ENCODE data around the gene MED7. TPM values are rescaled to one million over a fixed set of nuclear protein-coding genes. Genes with fewer than 3 reads are reported as not detected.

The MED7 gene, protein sequence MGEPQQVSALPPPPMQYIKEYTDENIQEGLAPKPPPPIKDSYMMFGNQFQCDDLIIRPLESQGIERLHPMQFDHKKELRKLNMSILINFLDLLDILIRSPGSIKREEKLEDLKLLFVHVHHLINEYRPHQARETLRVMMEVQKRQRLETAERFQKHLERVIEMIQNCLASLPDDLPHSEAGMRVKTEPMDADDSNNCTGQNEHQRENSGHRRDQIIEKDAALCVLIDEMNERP
- total RNA-seq (2012; rRNA removed) (8.6 and 13.9 TPM in 2 replicates), polyA plus RNA-seq (2012; rRNA removed) (7.3 and 9.0 TPM in 2 replicates), Bru-seq, nascent RNA (percentile 73 among the genes with signal in this experiment), BruChase-seq, experiment 1, labeled RNA remaining after a 6-hour chase (percentile 68 among the genes with signal in this experiment), BruChase-seq, experiment 2, labeled RNA remaining after a 2-hour chase (percentile 76 among the genes with signal in this experiment)
- 1.3 and 1.8 TPM in 2 replicates for polyA plus RNA-seq (2012; cell fraction: cytosol; rRNA removed)
- polyA plus RNA-seq (2012; cell fraction: nucleus; rRNA removed; ENCODE audit: low replicate concordance) = 0.39 and 3.9 TPM in 2 replicates
- long read RNA-seq, transcript MED7-201 (2 exons, 2,402 nt) = major isoform, 11 of 13 reads
- long read RNA-seq, partial matches to known transcripts = 2 of 13 reads
- long read RNA-seq, other reads (novel, unspliced or antisense) = 0 of 13 reads

DNA sequence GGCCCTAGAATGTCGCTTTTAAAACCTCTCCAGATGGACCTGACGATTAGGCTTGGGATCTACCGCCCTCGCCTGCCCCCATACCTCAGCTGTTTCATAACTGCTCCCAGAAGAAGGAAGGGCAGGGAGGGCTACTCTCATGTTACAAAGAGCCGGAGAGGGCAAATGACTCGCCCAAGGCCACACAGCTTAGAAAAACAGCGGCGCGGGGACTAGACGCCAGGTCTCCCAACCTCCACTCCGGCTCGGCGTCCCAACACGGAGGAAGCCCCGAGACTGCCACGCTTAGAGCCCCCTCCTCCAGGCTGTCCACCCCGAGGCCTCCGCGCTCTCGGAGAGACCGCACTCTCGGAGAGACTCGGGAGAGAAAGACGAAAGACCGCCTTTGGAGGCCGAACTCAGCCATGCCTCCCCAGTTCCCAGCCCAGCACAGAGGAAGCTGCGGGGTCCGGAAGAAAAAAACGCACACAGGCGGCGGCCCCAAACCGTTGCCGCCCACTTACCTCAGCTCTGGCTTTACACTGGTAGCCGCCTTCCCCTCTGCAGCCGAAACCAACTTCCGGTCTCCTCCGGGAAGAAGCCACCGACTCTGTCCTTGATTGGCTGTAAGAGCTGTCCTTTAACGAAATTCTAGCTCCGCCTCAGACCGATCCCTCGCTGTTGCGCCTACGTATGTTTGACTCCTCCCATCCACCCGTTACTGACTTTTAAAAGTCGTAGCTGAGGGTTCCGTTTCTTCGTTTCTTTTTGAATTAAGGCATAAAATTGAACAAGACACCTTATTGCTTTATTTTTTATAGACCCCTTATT lies at the start of gene MED7:
MED7 (minus strand) TSS at position 549 of the 810 bp plus-strand sequence. CDS start 3,434 bp downstream, outside the sequence.
- Histone ChIP-seq H2BK15ac (ENCODE audit: low read depth, low read length) (peak within 1 kb of the TSS; percentile 66; the same call in 2 of the 3 replicates), H4K91ac (ENCODE audit: insufficient read depth, low read depth, low read length) (peak within 1 kb of the TSS; percentile 94), H2BK20ac (ENCODE audit: low read depth, low read length) (peak within 1 kb of the TSS; percentile 68), H3K4me3 (ENCODE audit: insufficient read depth, low read depth, low read length) (peak within 1 kb of the TSS; percentile 84), H3K36me3 (ENCODE audit: control insufficient read depth, insufficient read depth, low read length) (peaks cover 6% of the 10 kb centered on the region), H3K14ac (replicated peaks; ENCODE audit: low read depth, low read length) (peak within 1 kb of the TSS; percentile 94), H3K9ac (ENCODE audit: low read depth, low read length) (peak within 1 kb of the TSS; percentile 88), H2BK120ac (ENCODE audit: low read depth, low read length) (peak within 1 kb of the TSS; percentile 86), H3K4me1 (ENCODE audit: control insufficient read depth, insufficient read depth, low read length) (no peaks in the 10 kb centered on the region), H3K9me3 (ENCODE audit: control insufficient read depth, insufficient read depth, low read length) (no peaks in the 10 kb centered on the region), H3K4me2 (ENCODE audit: low read depth, low read length) (peak within 1 kb of the TSS; percentile 96), H2AK9ac (replicated peaks; ENCODE audit: low read depth, low read length, poor library complexity) (peak within 1 kb of the TSS; percentile 89), H2AFZ (replicated peaks; ENCODE audit: low read length, poor library complexity) (peak within 1 kb of the TSS; percentile 96), H3K18ac (ENCODE audit: low read depth, low read length) (peak within 1 kb of the TSS; percentile 85), H3K27ac (ENCODE audit: insufficient read depth, low read length) (peak within 1 kb of the TSS; percentile 87), H3K9me1 (ENCODE audit: insufficient read depth, low read length) (peaks cover 3% of the 10 kb centered on the region; the same call in 1 of the 2 replicates), H3K4ac (ENCODE audit: low read depth, low read length) (peak within 1 kb of the TSS; percentile 90), H4K20me1 (ENCODE audit: insufficient read depth, low read length) (no peaks in the 10 kb centered on the region), H3K23ac (ENCODE audit: low read depth, low read length) (peak within 1 kb of the TSS; percentile 99), H3K79me1 (ENCODE audit: low read depth in 1 of 2, low read length in 2 of 2) (peaks cover 16 to 23% of the 10 kb centered on the region in 2 experiments), H2BK5ac (ENCODE audit: low read depth, low read length, poor library complexity, severe bottlenecking) (peak within 1 kb of the TSS; percentile 83), H3K56ac (ENCODE audit: extremely low read depth, insufficient read depth, low read length) (peak within 1 kb of the TSS; percentile 84), H4K5ac (ENCODE audit: low read depth, low read length) (peak within 1 kb of the TSS; percentile 98), H3K27me3 (ENCODE audit: control insufficient read depth, insufficient read depth, low read length) (no peaks in the 10 kb centered on the region), H2AK5ac (ENCODE audit: low read depth, low read length) (peak within 1 kb of the TSS; percentile 44), H4K8ac (ENCODE audit: low read depth in 2 of 2, low read length in 2 of 2) (peak within 1 kb of the TSS; percentile 97 to 99)
- 0% methylated on average over 8 of the region's 48 CpGs; no CpG with 5 or more reads in 1 of the 2 experiments for WGBS, 2 experiments (ENCODE audit: extremely low coverage in 2 of 2, insufficient read length in 1 of 2)
- ChIA-PET POLR2A (ENCODE audit: unreplicated experiment) (interaction anchor here (0.7 to 0.9 kb wide), 2 partner anchors 10 to 47 kb away, joined by 3 to 4 read pairs; no protein-coding TSS in a partner anchor), CTCF (interaction anchor here (1.6 kb wide), 1 partner anchor 26 kb away, joined by 5 read pairs; no protein-coding TSS in a partner anchor)
- intact Hi-C loops (cut with micrococcal nuclease) = no loop called here
- dilution Hi-C loops (cut with HindIII; ENCODE audit: low sequenced_read_pairs, unreplicated experiment) = no loop called here
- ATAC-seq (ENCODE audit: low read depth) (peak; percentile 99), DNase-seq (peak; percentile 100)
- no peak for TF ChIP-seq RCOR1 (IDR thresholded peaks at IDR 0.05; ENCODE audit: insufficient replicate concordance, low read length)
- peak; percentile 60 for TF ChIP-seq CEBPB (IDR thresholded peaks at IDR 0.05; ENCODE audit: low read depth, low read length)
- peak; percentile 32; the same call in 1 of the 2 replicates for TF ChIP-seq MAZ (IDR thresholded peaks at IDR 0.05; ENCODE audit: borderline replicate concordance, low read depth, low read length)
- TF ChIP-seq POLR2A (IDR thresholded peaks at IDR 0.05; ENCODE audit: low read depth, low read length) = peak; percentile 79
- 0 out of 2 replicates have a peak, but pooled peaks have one; percentile 12 for TF ChIP-seq MXI1 (IDR thresholded peaks at IDR 0.05; ENCODE audit: borderline replicate concordance, low read depth, low read length)
- TF ChIP-seq BHLHE40 (IDR thresholded peaks at IDR 0.05; ENCODE audit: low read depth, low read length) = no peak
- in situ Hi-C loops (cut with MboI; ENCODE audit: low sequenced_read_pairs) = loop anchor here (10.0 to 25.0 kb wide), 3 partner anchors 172 to 1205 kb away; partner anchors contain the start of gene LSM11
- BruUV-seq (replicated peaks) = no TSS peak

Data from IMR-90 (cell line).